ENCODE data around the gene ABLIM2. TPM values are rescaled to one million over a fixed set of nuclear protein-coding genes. Genes with fewer than 3 reads are reported as not detected.

The ABLIM2 gene
- total RNA-seq, 3 donors from 2014 or later (not counting 1 experiment from before 2014, with no cell fraction given): 0.71 to 2.8 (median 1.3) TPM

DNA sequence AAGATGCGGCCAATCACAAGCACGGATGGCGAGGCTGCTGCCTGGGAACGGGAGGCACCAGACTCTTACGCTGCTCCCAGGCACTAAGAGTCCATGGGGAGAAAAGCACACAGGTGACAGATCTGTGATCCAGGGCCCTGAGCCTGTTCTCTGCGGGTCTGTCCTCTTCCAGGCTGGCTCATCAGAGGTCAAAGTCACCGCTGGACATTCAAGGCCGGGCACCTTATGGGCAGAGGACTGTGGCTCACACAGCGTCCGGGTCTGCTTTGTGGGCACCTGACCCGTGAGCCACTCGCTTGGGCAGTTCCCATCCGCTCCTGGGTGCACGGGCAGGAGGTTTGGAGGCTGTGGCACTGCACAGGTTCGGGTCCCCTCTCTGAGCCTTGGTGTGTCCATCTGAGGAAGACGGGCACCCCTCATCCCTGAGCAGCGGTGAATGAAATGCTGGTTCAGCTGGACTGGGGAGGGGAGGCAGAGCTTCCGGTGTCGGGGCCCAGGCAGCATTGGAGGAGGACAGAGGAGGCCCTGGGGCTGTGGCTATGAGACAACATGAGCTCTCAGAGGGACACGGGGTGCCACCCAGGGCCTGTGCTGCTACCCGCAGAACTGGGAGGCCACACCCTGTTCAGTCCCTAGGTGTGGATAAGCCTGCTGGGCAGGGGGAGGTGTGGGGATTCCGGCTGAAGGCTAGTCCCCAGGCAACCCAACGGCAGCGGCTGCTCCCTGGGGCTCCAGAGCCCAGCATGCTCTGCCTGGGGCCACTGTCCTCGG, 157.7 kb downstream of the ABLIM2 start:
- Mint-ChIP-seq H3K4me1 (no peaks in the 10 kb centered on the region), H3K4me3 (no peak overlapping the region), H3K27me3 (ENCODE audit: low read depth in 2 of 2) (peaks cover 7 to 16% of the 10 kb centered on the region in 2 donors), H3K9me3 (no peaks in the 10 kb centered on the region), H3K36me3 (no peaks in the 10 kb centered on the region), H3K27ac (no peak overlapping the region)
- Histone ChIP-seq H3K27me3 (ENCODE audit: control insufficient read depth, insufficient read depth, low read length) (no peaks in the 10 kb centered on the region), H3K27ac (ENCODE audit: low read length) (no peak overlapping the region), H3K36me3 (ENCODE audit: control insufficient read depth, insufficient read depth, low read length) (no peaks in the 10 kb centered on the region), H3K4me3 (ENCODE audit: low read length) (no peak overlapping the region), H3K4me1 (ENCODE audit: control insufficient read depth, insufficient read depth, low read length) (no peaks in the 10 kb centered on the region), H3K9me3 (ENCODE audit: control insufficient read depth, insufficient read depth, low read length) (no peaks in the 10 kb centered on the region)
- 81% methylated on average over 25 of the region's 25 CpGs for WGBS (ENCODE audit: insufficient coverage)
- intact Hi-C loops (cut with micrococcal nuclease): no loop called here
- ATAC-seq (no peak), DNase-seq (no peak)
- no peak for TF ChIP-seq CTCF (IDR thresholded peaks at IDR 0.05)

DNA sequence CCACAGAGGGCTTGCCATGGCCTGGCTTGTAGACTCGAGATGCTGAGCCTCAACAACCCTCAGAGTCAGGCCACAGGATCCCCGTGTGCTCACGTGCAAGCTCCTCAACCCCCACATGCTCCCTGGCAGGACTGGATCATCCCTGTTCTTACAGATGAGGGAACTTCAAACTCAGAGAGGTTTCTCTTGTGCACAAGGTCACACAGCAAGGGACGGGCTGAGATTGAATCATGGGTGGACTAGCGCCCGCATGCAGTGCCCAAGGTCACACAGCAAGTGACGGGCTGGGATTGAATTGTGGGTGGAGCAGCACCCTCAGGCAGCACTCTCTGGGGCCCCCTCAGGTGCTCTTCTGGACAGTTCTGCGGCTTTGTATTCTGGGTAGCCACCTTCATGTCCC, 158.4 kb downstream of the ABLIM2 start:
- peaks cover 7 to 16% of the 10 kb centered on the region in 2 donors for H3K27me3 Mint-ChIP-seq (ENCODE audit: low read depth in 2 of 2)

DNA sequence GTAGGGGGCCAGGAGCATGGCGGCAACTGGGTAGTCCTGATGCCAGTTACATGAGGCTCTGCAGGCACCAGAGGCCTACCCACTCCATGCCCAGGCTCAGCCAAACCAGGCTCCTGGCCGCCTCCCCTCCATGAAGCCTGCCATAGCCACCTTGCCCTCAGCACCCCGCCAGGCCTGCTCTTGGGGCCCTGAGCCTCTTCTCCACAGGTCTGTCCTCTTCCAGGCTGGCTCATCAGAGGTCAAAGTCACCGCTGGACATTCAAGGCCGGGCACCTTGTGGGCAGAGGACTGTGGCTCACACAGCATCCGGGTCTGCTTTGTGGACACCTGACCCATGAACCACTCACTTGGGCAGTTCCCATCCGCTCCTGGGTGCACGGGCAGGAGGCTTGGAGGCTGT, 158.9 kb downstream of the ABLIM2 start:
- no peaks in the 10 kb centered on the region for H3K9me3 Mint-ChIP-seq
- H3K4me3 ChIP-seq (ENCODE audit: low read length): no peak overlapping the region
- H3K27ac Mint-ChIP-seq: no peak overlapping the region
- DNase-seq (no peak), ATAC-seq (no peak)
- 90% methylated on average over 8 of the region's 8 CpGs for WGBS (ENCODE audit: insufficient coverage)
- H3K9me3 ChIP-seq (ENCODE audit: control insufficient read depth, insufficient read depth, low read length): no peaks in the 10 kb centered on the region
- intact Hi-C loops (cut with micrococcal nuclease): no loop called here
- H3K27me3 ChIP-seq (ENCODE audit: control insufficient read depth, insufficient read depth, low read length): no peaks in the 10 kb centered on the region
- H3K36me3 Mint-ChIP-seq: no peaks in the 10 kb centered on the region
- H3K36me3 ChIP-seq (ENCODE audit: control insufficient read depth, insufficient read depth, low read length): no peaks in the 10 kb centered on the region
- no peak overlapping the region for H3K27ac ChIP-seq (ENCODE audit: low read length)
- no peaks in the 10 kb centered on the region for H3K4me1 Mint-ChIP-seq
- no peaks in the 10 kb centered on the region for H3K4me1 ChIP-seq (ENCODE audit: control insufficient read depth, insufficient read depth, low read length)
- H3K4me3 Mint-ChIP-seq: no peak overlapping the region
- H3K27me3 Mint-ChIP-seq (ENCODE audit: low read depth in 2 of 2): peaks cover 7 to 16% of the 10 kb centered on the region in 2 donors
- TF ChIP-seq CTCF (IDR thresholded peaks at IDR 0.05): no peak

More for the DNA sequence above, 158.4 kb downstream of the ABLIM2 start:
- no peak overlapping the region for H3K4me3 Mint-ChIP-seq
- H3K27ac ChIP-seq (ENCODE audit: low read length): no peak overlapping the region
- no peaks in the 10 kb centered on the region for H3K9me3 Mint-ChIP-seq
- no peaks in the 10 kb centered on the region for H3K4me1 ChIP-seq (ENCODE audit: control insufficient read depth, insufficient read depth, low read length)
- no peaks in the 10 kb centered on the region for H3K36me3 Mint-ChIP-seq
- DNase-seq: no peak
- intact Hi-C loops (cut with micrococcal nuclease): no loop called here
- no peak overlapping the region for H3K27ac Mint-ChIP-seq
- no peak for TF ChIP-seq CTCF (IDR thresholded peaks at IDR 0.05)
- WGBS (ENCODE audit: insufficient coverage): 80% methylated on average over 8 of the region's 8 CpGs
- H3K4me1 Mint-ChIP-seq: no peaks in the 10 kb centered on the region
- no peaks in the 10 kb centered on the region for H3K9me3 ChIP-seq (ENCODE audit: control insufficient read depth, insufficient read depth, low read length)
- H3K36me3 ChIP-seq (ENCODE audit: control insufficient read depth, insufficient read depth, low read length): no peaks in the 10 kb centered on the region
- H3K27me3 ChIP-seq (ENCODE audit: control insufficient read depth, insufficient read depth, low read length): no peaks in the 10 kb centered on the region
- no peak overlapping the region for H3K4me3 ChIP-seq (ENCODE audit: low read length)
- ATAC-seq: no peak

DNA sequence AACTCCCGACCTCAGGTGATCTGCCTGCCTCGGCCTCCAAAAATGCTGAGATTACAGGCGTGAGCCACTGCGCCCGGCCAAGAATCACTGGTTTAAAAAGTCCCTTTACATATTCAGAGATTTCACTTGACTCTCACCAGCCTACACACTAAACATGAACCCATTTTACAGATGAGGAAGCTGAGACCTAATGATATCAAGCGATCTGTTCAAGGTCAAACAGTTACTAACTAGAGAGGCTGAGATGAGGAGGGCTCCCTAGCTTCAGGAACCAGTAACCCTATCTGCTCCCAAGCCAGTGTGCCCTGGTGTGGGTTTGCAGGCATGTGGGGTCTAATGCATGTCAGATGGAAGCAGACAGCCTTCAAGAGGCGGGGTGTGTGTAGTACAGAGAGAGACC, 159.3 kb downstream of the ABLIM2 start:
- WGBS (ENCODE audit: insufficient coverage): 87% methylated on average over 6 of the region's 7 CpGs
- no peak overlapping the region for H3K27ac Mint-ChIP-seq
- Histone ChIP-seq H3K9me3 (ENCODE audit: control insufficient read depth, insufficient read depth, low read length) (no peaks in the 10 kb centered on the region), H3K27ac (ENCODE audit: low read length) (no peak overlapping the region), H3K4me3 (ENCODE audit: low read length) (no peak overlapping the region), H3K36me3 (ENCODE audit: control insufficient read depth, insufficient read depth, low read length) (no peaks in the 10 kb centered on the region), H3K27me3 (ENCODE audit: control insufficient read depth, insufficient read depth, low read length) (no peaks in the 10 kb centered on the region), H3K4me1 (ENCODE audit: control insufficient read depth, insufficient read depth, low read length) (no peaks in the 10 kb centered on the region)
- ATAC-seq (no peak), DNase-seq (no peak)
- no peaks in the 10 kb centered on the region for H3K4me1 Mint-ChIP-seq
- TF ChIP-seq CTCF (IDR thresholded peaks at IDR 0.05): no peak
- no peak overlapping the region for H3K4me3 Mint-ChIP-seq
- H3K9me3 Mint-ChIP-seq: no peaks in the 10 kb centered on the region
- peaks cover 7 to 16% of the 10 kb centered on the region in 2 donors for H3K27me3 Mint-ChIP-seq (ENCODE audit: low read depth in 2 of 2)
- intact Hi-C loops (cut with micrococcal nuclease): no loop called here
- no peaks in the 10 kb centered on the region for H3K36me3 Mint-ChIP-seq
